ENCODE data around the gene PPP4R2. TPM values are rescaled to one million over a fixed set of nuclear protein-coding genes. Genes with fewer than 3 reads are reported as not detected.

Gene PPP4R2
- total RNA-seq, 1 donor from 2014 or later, result 100 TPM

- DNase-seq (ENCODE audit: extremely low spot score, unreplicated experiment), result no peak
- no peak overlapping the region for H3K27ac Mint-ChIP-seq
- no peak overlapping the region for H3K4me3 Mint-ChIP-seq
- H3K4me1 Mint-ChIP-seq (ENCODE audit: unreplicated experiment), result peaks cover 39% of the 10 kb centered on the region
- no peaks in the 10 kb centered on the region for H3K9me3 Mint-ChIP-seq
- no peaks in the 10 kb centered on the region for H3K27me3 Mint-ChIP-seq
- peaks cover 62% of the 10 kb centered on the region for H3K36me3 Mint-ChIP-seq
- TF ChIP-seq CTCF (conservative IDR thresholded peaks at IDR 0.05), result no peak
Observed at GRCh38 chr3:73004316-73004715, 7.7 kb downstream of the PPP4R2 start.

GRCh38 chr3:73007992-73008712, 11.5 kb downstream of the PPP4R2 start:
- H3K27ac Mint-ChIP-seq, result no peak overlapping the region
- H3K36me3 Mint-ChIP-seq, result peaks cover 62% of the 10 kb centered on the region
- peaks cover 39% of the 10 kb centered on the region for H3K4me1 Mint-ChIP-seq (ENCODE audit: unreplicated experiment)

DNA sequence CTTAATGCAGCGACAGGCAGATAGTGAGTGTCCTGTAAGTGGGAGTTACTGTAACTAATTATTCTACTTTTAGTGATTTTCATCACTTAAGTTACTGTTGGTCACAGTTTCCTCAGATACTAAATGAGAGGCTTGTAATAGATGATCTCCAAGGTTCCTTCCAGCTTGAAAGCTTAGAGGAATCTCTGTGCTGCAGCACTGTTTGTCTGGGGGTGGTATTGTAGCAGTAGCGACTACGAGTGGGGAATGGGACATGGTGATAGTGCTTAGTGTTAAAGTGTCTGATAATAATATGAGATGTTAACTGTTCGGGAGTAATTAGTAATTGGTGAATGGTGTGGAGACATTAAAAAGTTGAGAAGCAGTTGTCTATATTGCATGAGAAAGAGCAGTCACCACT, 12.4 kb downstream of the PPP4R2 start:
- H3K9me3 Mint-ChIP-seq, result no peaks in the 10 kb centered on the region
- no peak for TF ChIP-seq CTCF (conservative IDR thresholded peaks at IDR 0.05)
- H3K27me3 Mint-ChIP-seq, result no peaks in the 10 kb centered on the region
- H3K4me3 Mint-ChIP-seq, result no peak overlapping the region
- peak overlapping the region; percentile 1 for H3K27ac Mint-ChIP-seq
- H3K36me3 Mint-ChIP-seq, result peaks cover 59% of the 10 kb centered on the region
- peaks cover 38% of the 10 kb centered on the region for H3K4me1 Mint-ChIP-seq (ENCODE audit: unreplicated experiment)
- no peak for DNase-seq (ENCODE audit: extremely low spot score, unreplicated experiment)

More at GRCh38 chr3:73007992-73008712, 11.5 kb downstream of the PPP4R2 start:
- Mint-ChIP-seq H3K27me3 (no peaks in the 10 kb centered on the region), H3K9me3 (no peaks in the 10 kb centered on the region), H3K4me3 (no peak overlapping the region)
- no peak for DNase-seq (ENCODE audit: extremely low spot score, unreplicated experiment)
- no peak for TF ChIP-seq CTCF (conservative IDR thresholded peaks at IDR 0.05)

DNA sequence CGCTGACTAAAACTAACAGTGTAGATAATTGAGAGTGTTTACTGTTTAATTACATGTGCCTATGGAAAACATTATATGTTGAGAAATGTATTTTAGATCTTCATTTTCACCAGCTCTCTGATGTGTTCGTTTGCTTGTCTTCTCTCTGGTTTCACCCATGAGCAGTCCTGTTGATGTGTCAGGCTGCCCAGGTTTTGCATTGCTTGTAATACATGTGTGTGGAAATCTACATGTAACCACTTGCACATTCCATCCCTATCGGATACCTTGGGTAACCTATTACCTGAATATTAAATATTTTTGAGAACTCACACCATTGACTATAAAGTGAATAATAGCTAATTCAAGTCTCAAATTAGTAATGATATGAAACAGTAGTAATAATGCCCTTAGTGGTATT, 13.1 kb downstream of the PPP4R2 start:
- no peak overlapping the region for H3K27ac Mint-ChIP-seq
- peaks cover 51% of the 10 kb centered on the region for H3K36me3 Mint-ChIP-seq
- H3K27me3 Mint-ChIP-seq, result no peaks in the 10 kb centered on the region
- TF ChIP-seq CTCF (conservative IDR thresholded peaks at IDR 0.05), result no peak
- no peak for DNase-seq (ENCODE audit: extremely low spot score, unreplicated experiment)
- no peaks in the 10 kb centered on the region for H3K9me3 Mint-ChIP-seq
- no peak overlapping the region for H3K4me3 Mint-ChIP-seq
- peaks cover 33% of the 10 kb centered on the region for H3K4me1 Mint-ChIP-seq (ENCODE audit: unreplicated experiment)

GRCh38 chr3:73010158-73010557, 13.5 kb downstream of the PPP4R2 start:
- DNase-seq (ENCODE audit: extremely low spot score, unreplicated experiment), result no peak
- H3K27ac Mint-ChIP-seq, result no peak overlapping the region
- peaks cover 33% of the 10 kb centered on the region for H3K4me1 Mint-ChIP-seq (ENCODE audit: unreplicated experiment)
- peaks cover 49% of the 10 kb centered on the region for H3K36me3 Mint-ChIP-seq
- no peaks in the 10 kb centered on the region for H3K9me3 Mint-ChIP-seq
- no peaks in the 10 kb centered on the region for H3K27me3 Mint-ChIP-seq
- no peak for TF ChIP-seq CTCF (conservative IDR thresholded peaks at IDR 0.05)
- H3K4me3 Mint-ChIP-seq, result no peak overlapping the region
